ENCODE results near the gene SLF1.

GRCh38 chr5:94623011-94623410 lies 4.5 kb downstream of the SLF1 start:
- TF ChIP-seq CTCF (IDR thresholded peaks at IDR 0.05) = no peak
- TF ChIP-seq POLR2A (IDR thresholded peaks at IDR 0.05) = no peak

Measured in right lobe of liver (tissue), 4 donors.